Skeletal muscle tissue (tissue), 4 donors: ENCODE data around the gene ZNF566. TPM values are rescaled to one million over a fixed set of nuclear protein-coding genes. Genes with fewer than 3 reads are reported as not detected.

Source experiments
- H3K27ac ChIP-seq: one replicate; pipeline ENCODE4 v1.7.0; 2013; ENCODE audit warnings: mild to moderate bottlenecking, low read depth, low read length, inconsistent platforms
- H3K27me3 ChIP-seq, 3 donors: one replicate each; pipeline ENCODE4 v1.7.0; 2013; ENCODE audit warnings: low read length in 3 of 3; ENCODE audit not compliant: control insufficient read depth in 3 of 3, insufficient read depth in 3 of 3
- H3K36me3 ChIP-seq, 3 donors: one replicate each; pipeline ENCODE4 v1.7.0; 2013; ENCODE audit warnings: low read length in 3 of 3; ENCODE audit not compliant: control insufficient read depth in 3 of 3, insufficient read depth in 3 of 3
- H3K4me1 ChIP-seq, 3 donors: one replicate each; pipeline ENCODE4 v1.7.0; 2013; ENCODE audit warnings: low read length in 3 of 3, mild to moderate bottlenecking in 3 of 3; ENCODE audit not compliant: control insufficient read depth in 3 of 3, insufficient read depth in 3 of 3
- H3K4me3 ChIP-seq, 3 donors: one replicate each; pipeline ENCODE4 v1.7.0; 2013; ENCODE audit warnings: low read length in 3 of 3
- H3K9ac ChIP-seq, 3 donors: one replicate each; pipeline ENCODE4 v1.7.0; 2013; ENCODE audit warnings: low read length in 3 of 3, mild to moderate bottlenecking in 3 of 3, moderate library complexity in 2 of 3, low read depth in 1 of 3
- H3K9me3 ChIP-seq, 3 donors: one replicate each; pipeline ENCODE4 v1.7.0; 2013; ENCODE audit warnings: low read length in 3 of 3; ENCODE audit not compliant: control insufficient read depth in 3 of 3
- total RNA-seq: library from RNA; depleted of rRNA; stranded (reverse); fragments of >200 nt; gene quantifications from one replicate; pipeline ENCODE4 v1.2.3, GENCODE V29; 2014
- donor health status: Osteomylitis.

The ZNF566 gene
- total RNA-seq, 1 donor from 2014 or later, result 14.1 TPM

- H3K36me3 ChIP-seq, result peaks cover 19 to 49% (median 43%) of the 10 kb centered on the region in 3 donors
Measured at GRCh38 chr19:36409841-36410240, 79.5 kb downstream of the ZNF566 start.

GRCh38 chr19:36408101-36408500 is 81.3 kb downstream of the ZNF566 start:
- Histone ChIP-seq H3K27me3 (no peaks in the 10 kb centered on the region), H3K4me1 (no peaks in the 10 kb centered on the region), H3K27ac (no peak overlapping the region), H3K9ac (no peak overlapping the region), H3K9me3 (no peaks in the 10 kb centered on the region), H3K36me3 (peaks cover 30 to 59% (median 48%) of the 10 kb centered on the region in 3 donors), H3K4me3 (no peak overlapping the region)

More at GRCh38 chr19:36409841-36410240, 79.5 kb downstream of the ZNF566 start:
- H3K9me3 ChIP-seq, result no peaks in the 10 kb centered on the region
- no peak overlapping the region for H3K27ac ChIP-seq
- H3K27me3 ChIP-seq, result no peaks in the 10 kb centered on the region
- H3K9ac ChIP-seq, result no peak overlapping the region
- H3K4me3 ChIP-seq, result no peak overlapping the region
- no peaks in the 10 kb centered on the region for H3K4me1 ChIP-seq

- peaks cover 37 to 70% (median 53%) of the 10 kb centered on the region in 3 donors for H3K36me3 ChIP-seq
- H3K4me1 ChIP-seq, result no peaks in the 10 kb centered on the region
- H3K4me3 ChIP-seq, result no peak overlapping the region
- H3K27me3 ChIP-seq, result no peaks in the 10 kb centered on the region
- no peak overlapping the region for H3K27ac ChIP-seq
- H3K9me3 ChIP-seq, result peaks cover 0 to 11% (median 7%) of the 10 kb centered on the region in 3 donors
- no peak overlapping the region for H3K9ac ChIP-seq
Measured at GRCh38 chr19:36404498-36404897, 84.9 kb downstream of the ZNF566 start.

- H3K9ac ChIP-seq, result no peak overlapping the region
- no peak overlapping the region for H3K27ac ChIP-seq
- peaks cover 4 to 11% (median 11%) of the 10 kb centered on the region in 3 donors for H3K9me3 ChIP-seq
- H3K4me3 ChIP-seq, result no peak overlapping the region
- no peaks in the 10 kb centered on the region for H3K27me3 ChIP-seq
- H3K36me3 ChIP-seq, result peaks cover 25 to 51% (median 32%) of the 10 kb centered on the region in 3 donors
- H3K4me1 ChIP-seq, result no peaks in the 10 kb centered on the region
Measured at GRCh38 chr19:36401475-36401874, 87.9 kb downstream of the ZNF566 start.

- Histone ChIP-seq H3K4me1 (no peaks in the 10 kb centered on the region), H3K36me3 (peaks cover 16 to 42% (median 21%) of the 10 kb centered on the region in 3 donors), H3K27ac (no peak overlapping the region), H3K4me3 (no peak overlapping the region), H3K9me3 (peaks cover 6 to 28% (median 18%) of the 10 kb centered on the region in 3 donors), H3K27me3 (no peaks in the 10 kb centered on the region), H3K9ac (no peak overlapping the region)
Measured at GRCh38 chr19:36398571-36398970, 90.8 kb downstream of the ZNF566 start.

Other genes with a start within 250 kb of the ZNF566 start
- 6.8 TPM for gene ZFP14, start 110.4 kb downstream of the ZNF566 start, total RNA-seq
- gene ZFP82, start 70.9 kb downstream of the ZNF566 start, total RNA-seq, result 17.7 TPM
- 7.3 TPM for gene ZNF260, start 38.7 kb upstream of the ZNF566 start, total RNA-seq
- 16.2 TPM for gene ZNF529, start 83.7 kb upstream of the ZNF566 start, total RNA-seq
- gene ZNF382, start 115.8 kb upstream of the ZNF566 start, total RNA-seq, result 15.1 TPM
- 19.8 TPM for gene ZNF461, start 177.3 kb upstream of the ZNF566 start, total RNA-seq
- gene ZNF567, start 198.1 kb upstream of the ZNF566 start, total RNA-seq, result 7.3 TPM